Caco-2 (cell line): ENCODE measurements around the gene ARSB. TPM values are rescaled to one million over a fixed set of nuclear protein-coding genes. Genes with fewer than 3 reads are reported as not detected.

Experiments
- BruUV-seq: library from RNA; stranded (reverse); fragments of 400-500 nt; replicated peaks from 2 replicates; lab custom pipeline; 2021; lab: Mats Ljungman, UMichigan
- CTCF ChIA-PET: fragments of 300-600 bp; sonication (Branson Sonifier 250); formaldehyde crosslinking; loops from one replicate; lab custom pipeline; 2022; ENCODE audit warnings: antibody characterized with exemption; lab: Charles Lee
- POLR2A ChIA-PET: fragments of 300-600 bp; sonication (Branson Sonifier 250); formaldehyde crosslinking; loops from one replicate; lab custom pipeline; 2022; ENCODE audit warnings: antibody characterized with exemption; lab: Charles Lee
- DNase-seq, 2 experiments: peaks; one replicate each; pipeline versions ENCODE4 v3.0.0 to v3.0.0-alpha.2; 2020 to 2022
- H3K27me3 ChIP-seq: replicated peaks from 2 replicates; pipeline ENCODE4 v1.6.0; 2011; ENCODE audit warnings: low read length; ENCODE audit not compliant: control insufficient read depth, insufficient read depth
- H3K36me3 ChIP-seq: 2 replicates; pipeline ENCODE4 v1.5.1; 2011; ENCODE audit warnings: low read length; ENCODE audit not compliant: control insufficient read depth, insufficient read depth
- H3K4me1 ChIP-seq: fragments of 250-450 bp; sonication (Bioruptor Pico); 2 replicates; pipeline ENCODE4 v1.5.1; 2020; ENCODE audit warnings: mild to moderate bottlenecking
- H3K4me3 ChIP-seq: 2 replicates; pipeline ENCODE4 v1.5.1; 2011; ENCODE audit warnings: low read depth, mild to moderate bottlenecking, control low read depth, low read length
- H3K9me3 ChIP-seq: fragments of 250-450 bp; sonication (Bioruptor Pico); 2 replicates; pipeline ENCODE4 v1.5.1; 2020; ENCODE audit warnings: mild to moderate bottlenecking, moderate library complexity
- H3K27ac Mint-ChIP-seq: one replicate; pipeline ENCODE4 v1.8.0; 2022; ENCODE audit warnings: mixed read lengths; ENCODE audit not compliant: unreplicated experiment
- H3K27me3 Mint-ChIP-seq: one replicate; pipeline ENCODE4 v1.8.0; 2022; ENCODE audit warnings: mixed read lengths; ENCODE audit not compliant: insufficient read depth, unreplicated experiment
- H3K36me3 Mint-ChIP-seq: one replicate; pipeline ENCODE4 v1.8.0; 2022; ENCODE audit warnings: mild to moderate bottlenecking, mixed read lengths; ENCODE audit not compliant: insufficient read depth, unreplicated experiment
- H3K4me1 Mint-ChIP-seq: one replicate; pipeline ENCODE4 v1.8.0; 2022; ENCODE audit warnings: low read depth, mixed read lengths; ENCODE audit not compliant: unreplicated experiment
- H3K4me3 Mint-ChIP-seq: one replicate; pipeline ENCODE4 v1.8.0; 2022; ENCODE audit warnings: mild to moderate bottlenecking, moderate library complexity, mixed read lengths; ENCODE audit not compliant: unreplicated experiment
- H3K9me3 Mint-ChIP-seq: one replicate; pipeline ENCODE4 v1.8.0; 2022; ENCODE audit warnings: mixed read lengths; ENCODE audit not compliant: unreplicated experiment
- intact Hi-C: fragments of 100-400 bp; cut with micrococcal nuclease; formaldehyde crosslinking; loops from one replicate; pipeline ENCODE4 v1.10.0; 2022; ENCODE audit not compliant: unreplicated experiment
- total RNA-seq: library from RNA; stranded (reverse); gene quantifications from 2 replicates; pipeline ENCODE4 v1.2.3, GENCODE V29; 2022
- TF ChIP-seq, protein P1 (sequence below), 2 experiments: fragments of 200-600 bp in 1 of 2; IDR thresholded peaks; 1 replicate in 1 of 2; 2 replicates in 1 of 2; pipeline versions ENCODE4 v1.5.1 to v1.8.0; 2011 to 2022; ENCODE audit warnings: antibody characterized with exemption in 1 of 2, control low read depth in 1 of 2, inconsistent platforms in 1 of 2, low read depth in 1 of 2, low read length in 1 of 2, mild to moderate bottlenecking in 1 of 2, moderate library complexity in 1 of 2; ENCODE audit not compliant: insufficient read depth in 1 of 2, severe bottlenecking in 1 of 2, unreplicated experiment in 1 of 2

ARSB gene
- total RNA-seq, 1 experiment from 2014 or later = 17.4 TPM

DNA sequence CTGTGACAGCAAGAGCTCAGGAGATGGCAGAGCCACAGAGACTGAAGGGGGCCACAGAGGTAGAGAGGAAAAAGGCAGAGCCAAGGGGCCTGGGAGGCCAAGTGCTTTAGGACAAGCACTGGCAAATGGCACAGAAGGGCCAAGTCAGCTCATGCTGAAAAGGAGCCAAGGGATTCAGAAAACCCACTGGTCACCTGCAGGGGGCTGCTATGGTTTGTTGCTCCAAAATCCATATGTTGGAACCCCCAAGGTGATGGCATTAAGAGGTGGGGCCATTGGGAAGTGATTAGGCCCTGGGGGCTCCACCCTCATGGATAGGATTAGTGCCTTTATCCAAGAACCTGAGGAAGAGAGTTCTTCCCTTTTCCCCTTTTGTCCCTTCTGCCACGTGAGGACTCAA is 165.4 kb downstream of the ARSB start:
- intact Hi-C loops = no loop called here
- no peaks in the 10 kb centered on the region for H3K27me3 ChIP-seq
- H3K36me3 ChIP-seq = no peaks in the 10 kb centered on the region
- no peaks in the 10 kb centered on the region for H3K9me3 ChIP-seq
- H3K4me3 Mint-ChIP-seq = no peak overlapping the region
- ChIA-PET POLR2A (no interaction called here), CTCF (no interaction called here)
- no peak overlapping the region for H3K4me3 ChIP-seq
- H3K9me3 Mint-ChIP-seq = no peaks in the 10 kb centered on the region
- DNase-seq = no peak
- no peaks in the 10 kb centered on the region for H3K4me1 ChIP-seq
- H3K27me3 Mint-ChIP-seq = no peaks in the 10 kb centered on the region
- TF ChIP-seq, protein P1, sequence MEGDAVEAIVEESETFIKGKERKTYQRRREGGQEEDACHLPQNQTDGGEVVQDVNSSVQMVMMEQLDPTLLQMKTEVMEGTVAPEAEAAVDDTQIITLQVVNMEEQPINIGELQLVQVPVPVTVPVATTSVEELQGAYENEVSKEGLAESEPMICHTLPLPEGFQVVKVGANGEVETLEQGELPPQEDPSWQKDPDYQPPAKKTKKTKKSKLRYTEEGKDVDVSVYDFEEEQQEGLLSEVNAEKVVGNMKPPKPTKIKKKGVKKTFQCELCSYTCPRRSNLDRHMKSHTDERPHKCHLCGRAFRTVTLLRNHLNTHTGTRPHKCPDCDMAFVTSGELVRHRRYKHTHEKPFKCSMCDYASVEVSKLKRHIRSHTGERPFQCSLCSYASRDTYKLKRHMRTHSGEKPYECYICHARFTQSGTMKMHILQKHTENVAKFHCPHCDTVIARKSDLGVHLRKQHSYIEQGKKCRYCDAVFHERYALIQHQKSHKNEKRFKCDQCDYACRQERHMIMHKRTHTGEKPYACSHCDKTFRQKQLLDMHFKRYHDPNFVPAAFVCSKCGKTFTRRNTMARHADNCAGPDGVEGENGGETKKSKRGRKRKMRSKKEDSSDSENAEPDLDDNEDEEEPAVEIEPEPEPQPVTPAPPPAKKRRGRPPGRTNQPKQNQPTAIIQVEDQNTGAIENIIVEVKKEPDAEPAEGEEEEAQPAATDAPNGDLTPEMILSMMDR (IDR thresholded peaks at IDR 0.05; ENCODE audit: insufficient read depth in 1 of 2, low read depth in 1 of 2, low read length in 1 of 2, severe bottlenecking in 1 of 2, unreplicated experiment in 1 of 2) = no peak
- peaks cover 4% of the 10 kb centered on the region for H3K36me3 Mint-ChIP-seq
- no TSS peak for BruUV-seq
- H3K4me1 Mint-ChIP-seq = peaks cover under 1% of the 10 kb centered on the region
- H3K27ac Mint-ChIP-seq = no peak overlapping the region

DNA sequence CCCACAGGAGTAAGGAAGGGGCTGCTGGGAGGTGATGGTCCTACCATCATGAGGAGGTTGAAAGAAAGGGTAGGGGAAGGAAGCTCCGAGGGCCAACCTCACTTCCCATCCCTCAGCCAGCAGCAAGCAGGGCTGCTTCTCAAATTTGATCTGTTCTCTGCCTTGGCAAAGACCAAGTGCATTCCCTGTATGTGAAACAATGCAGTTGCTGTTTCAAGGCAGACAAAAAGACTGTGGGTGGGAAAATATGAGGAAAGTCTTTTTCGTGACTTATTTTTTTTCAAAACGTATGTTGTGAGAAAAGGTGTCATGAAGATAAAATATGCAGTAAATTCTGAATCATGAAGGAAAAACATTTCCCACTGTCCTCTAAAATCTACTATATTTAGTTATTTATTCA is 165.9 kb downstream of the ARSB start:
- no peaks in the 10 kb centered on the region for H3K27me3 Mint-ChIP-seq
- no peaks in the 10 kb centered on the region for H3K9me3 ChIP-seq
- no peaks in the 10 kb centered on the region for H3K27me3 ChIP-seq
- peaks cover 6% of the 10 kb centered on the region for H3K4me1 Mint-ChIP-seq
- no peaks in the 10 kb centered on the region for H3K4me1 ChIP-seq
- peaks cover 4% of the 10 kb centered on the region for H3K36me3 Mint-ChIP-seq
- H3K9me3 Mint-ChIP-seq = no peaks in the 10 kb centered on the region
- H3K4me3 ChIP-seq = no peak overlapping the region
- ChIA-PET POLR2A (no interaction called here), CTCF (no interaction called here)
- no TSS peak for BruUV-seq
- TF ChIP-seq, protein P1 (IDR thresholded peaks at IDR 0.05; ENCODE audit: insufficient read depth in 1 of 2, low read depth in 1 of 2, low read length in 1 of 2, severe bottlenecking in 1 of 2, unreplicated experiment in 1 of 2) = no peak
- intact Hi-C loops = no loop called here
- DNase-seq = no peak
- no peak overlapping the region for H3K4me3 Mint-ChIP-seq
- no peaks in the 10 kb centered on the region for H3K36me3 ChIP-seq
- H3K27ac Mint-ChIP-seq = no peak overlapping the region

- ChIA-PET POLR2A (no interaction called here), CTCF (no interaction called here)
- H3K27me3 Mint-ChIP-seq = no peaks in the 10 kb centered on the region
- H3K9me3 Mint-ChIP-seq = no peaks in the 10 kb centered on the region
- H3K27ac Mint-ChIP-seq = no peak overlapping the region
- intact Hi-C loops = no loop called here
- BruUV-seq = no TSS peak
- Histone ChIP-seq H3K36me3 (no peaks in the 10 kb centered on the region), H3K27me3 (no peaks in the 10 kb centered on the region), H3K9me3 (no peaks in the 10 kb centered on the region), H3K4me1 (no peaks in the 10 kb centered on the region), H3K4me3 (no peak overlapping the region)
- no peak overlapping the region for H3K4me3 Mint-ChIP-seq
- TF ChIP-seq, protein P1 (IDR thresholded peaks at IDR 0.05; ENCODE audit: insufficient read depth in 1 of 2, low read depth in 1 of 2, low read length in 1 of 2, severe bottlenecking in 1 of 2, unreplicated experiment in 1 of 2) = no peak
- H3K4me1 Mint-ChIP-seq = peaks cover 6% of the 10 kb centered on the region
- H3K36me3 Mint-ChIP-seq = peaks cover 4% of the 10 kb centered on the region
- DNase-seq = no peak
Observed at GRCh38 chr5:78816143-78816765, 168.9 kb downstream of the ARSB start.
